Stimulated activated CD4-positive, alpha-beta T cell treated with anti-CD3 and anti-CD28 coated beads, TNF-alpha, amount 100 ng/mL, for 4 hours (primary cell): ENCODE data around the gene CD7.

Source experiments
- DNase-seq, 3 experiments: peaks; one replicate each; pipeline ENCODE4 v3.0.0-alpha.2; 2020; ENCODE audit warnings: low read depth in 3 of 3

The CD7 gene

GRCh38 chr17:82278786-82279391 lies 38.5 kb downstream of the CD7 start:
- DNase-seq: no peak

GRCh38 chr17:82278308-82278707 lies 39.1 kb downstream of the CD7 start:
- DNase-seq: no peak

- DNase-seq: no peak
These were observed 39.6 kb downstream of the CD7 start for GRCh38 chr17:82277851-82278250.

GRCh38 chr17:82276938-82277337 lies 40.5 kb downstream of the CD7 start:
- no peak for DNase-seq

- no peak for DNase-seq
These were observed 42.1 kb downstream of the CD7 start for GRCh38 chr17:82275326-82275725.

- DNase-seq: no peak
These were observed 43.0 kb downstream of the CD7 start for GRCh38 chr17:82274134-82275020.

GRCh38 chr17:82273327-82274133 lies 43.9 kb downstream of the CD7 start, which contains the start of gene CSNK1D:
Gene CSNK1D (minus strand): TSS chr17:82273700. CDS start chr17:82273381, 319 bp downstream.
- peak; percentile 86 to 93 (median 89) for DNase-seq

- peak in 1 of 3 experiments; percentile 18 for DNase-seq
These were observed 44.7 kb downstream of the CD7 start for GRCh38 chr17:82272495-82273326.

- DNase-seq: no peak
These were observed 46.0 kb downstream of the CD7 start for GRCh38 chr17:82271401-82271800.

GRCh38 chr17:82270651-82271050 lies 46.8 kb downstream of the CD7 start:
- no peak for DNase-seq

GRCh38 chr17:82269882-82270500 lies 47.4 kb downstream of the CD7 start:
- no peak for DNase-seq

GRCh38 chr17:82269138-82269881 lies 48.1 kb downstream of the CD7 start:
- no peak for DNase-seq

- DNase-seq: peak in 1 of 3 experiments; percentile 24
These were observed 49.6 kb downstream of the CD7 start for GRCh38 chr17:82267575-82268379.

GRCh38 chr17:82266142-82266541 lies 51.3 kb downstream of the CD7 start:
- no peak for DNase-seq
